DOHH2 (cell line): ENCODE results near the gene EIF3K.
"Not testable (repeated sequence)": the region's sequence is repeated elsewhere in the genome, so short reads cannot be mapped to it uniquely, and the experiment has no call there.

Experiments
- H3F3A ChIP-seq: fragments of 200-600 bp; sonication (generic), shearing (Covaris generic); 2 replicates; pipeline ENCODE4 v1.6.0; 2016; ENCODE audit warnings: antibody characterized with exemption, mild to moderate bottlenecking; ENCODE audit not compliant: control insufficient read depth, insufficient read depth
- H3K27ac ChIP-seq: fragments of 200-600 bp; sonication (generic); 2 replicates; pipeline ENCODE4 v1.5.1; 2014; ENCODE audit warnings: low read depth, mild to moderate bottlenecking, low read length, moderate library complexity
- H3K27me3 ChIP-seq: fragments of 200-600 bp; sonication (generic); 2 replicates; pipeline ENCODE4 v1.6.1; 2014; ENCODE audit warnings: mild to moderate bottlenecking, low read length, mixed read lengths; ENCODE audit not compliant: control insufficient read depth
- H3K36me3 ChIP-seq: fragments of 200-600 bp; sonication (generic); 2 replicates; pipeline ENCODE4 v1.6.1; 2014; ENCODE audit warnings: mild to moderate bottlenecking, low read length, moderate library complexity, mixed read lengths; ENCODE audit not compliant: control insufficient read depth
- H3K4me1 ChIP-seq: fragments of 200-600 bp; sonication (generic); 2 replicates; pipeline ENCODE4 v1.6.1; 2014; ENCODE audit warnings: mild to moderate bottlenecking, low read length, mixed read lengths; ENCODE audit not compliant: control insufficient read depth
- H3K4me2 ChIP-seq: fragments of 200-600 bp; sonication (generic); 2 replicates; pipeline ENCODE4 v1.6.0; 2014; ENCODE audit warnings: mild to moderate bottlenecking, low read length, moderate library complexity
- H3K4me3 ChIP-seq: fragments of 200-600 bp; sonication (generic); 2 replicates; pipeline ENCODE4 v1.5.1; 2014; ENCODE audit warnings: mild to moderate bottlenecking, low read length, mixed read lengths
- H3K79me2 ChIP-seq: fragments of 200-600 bp; sonication (generic); 2 replicates; pipeline ENCODE4 v1.6.1; 2014; ENCODE audit warnings: mild to moderate bottlenecking, low read length, mixed read lengths; ENCODE audit not compliant: control insufficient read depth
- H3K9me2 ChIP-seq: fragments of 200-600 bp; sonication (generic); replicated peaks from 2 replicates; pipeline ENCODE4 v1.6.1; 2014; ENCODE audit warnings: mild to moderate bottlenecking, low read length, mixed read lengths; ENCODE audit not compliant: control insufficient read depth
- H3K9me3 ChIP-seq: fragments of 200-600 bp; sonication (generic); 2 replicates; pipeline ENCODE4 v1.6.1; 2014; ENCODE audit warnings: antibody characterized with exemption, low read length, mixed read lengths; ENCODE audit not compliant: control insufficient read depth, insufficient read depth
- H4K20me1 ChIP-seq: fragments of 200-600 bp; sonication (generic); 2 replicates; pipeline ENCODE4 v1.6.0; 2014; ENCODE audit warnings: low read depth, mild to moderate bottlenecking, antibody characterized with exemption, low read length, moderate library complexity; ENCODE audit not compliant: control insufficient read depth, insufficient read depth
- EZH2phosphoT487 ChIP-seq: fragments of 200-600 bp; sonication (generic); IDR thresholded peaks from 2 replicates; pipeline ENCODE4 v1.6.1; 2017; ENCODE audit warnings: borderline replicate concordance, mild to moderate bottlenecking, antibody characterized with exemption, low read length, moderate library complexity, mixed read lengths
- TF ChIP-seq, protein P1 (sequence below): fragments of 200-600 bp; sonication (generic); IDR thresholded peaks from one replicate; pipeline ENCODE4 v1.5.1; 2014; ENCODE audit warnings: antibody characterized with exemption, mild to moderate bottlenecking, low read depth, low read length; ENCODE audit not compliant: poor library complexity, severe bottlenecking

The EIF3K gene

DNA sequence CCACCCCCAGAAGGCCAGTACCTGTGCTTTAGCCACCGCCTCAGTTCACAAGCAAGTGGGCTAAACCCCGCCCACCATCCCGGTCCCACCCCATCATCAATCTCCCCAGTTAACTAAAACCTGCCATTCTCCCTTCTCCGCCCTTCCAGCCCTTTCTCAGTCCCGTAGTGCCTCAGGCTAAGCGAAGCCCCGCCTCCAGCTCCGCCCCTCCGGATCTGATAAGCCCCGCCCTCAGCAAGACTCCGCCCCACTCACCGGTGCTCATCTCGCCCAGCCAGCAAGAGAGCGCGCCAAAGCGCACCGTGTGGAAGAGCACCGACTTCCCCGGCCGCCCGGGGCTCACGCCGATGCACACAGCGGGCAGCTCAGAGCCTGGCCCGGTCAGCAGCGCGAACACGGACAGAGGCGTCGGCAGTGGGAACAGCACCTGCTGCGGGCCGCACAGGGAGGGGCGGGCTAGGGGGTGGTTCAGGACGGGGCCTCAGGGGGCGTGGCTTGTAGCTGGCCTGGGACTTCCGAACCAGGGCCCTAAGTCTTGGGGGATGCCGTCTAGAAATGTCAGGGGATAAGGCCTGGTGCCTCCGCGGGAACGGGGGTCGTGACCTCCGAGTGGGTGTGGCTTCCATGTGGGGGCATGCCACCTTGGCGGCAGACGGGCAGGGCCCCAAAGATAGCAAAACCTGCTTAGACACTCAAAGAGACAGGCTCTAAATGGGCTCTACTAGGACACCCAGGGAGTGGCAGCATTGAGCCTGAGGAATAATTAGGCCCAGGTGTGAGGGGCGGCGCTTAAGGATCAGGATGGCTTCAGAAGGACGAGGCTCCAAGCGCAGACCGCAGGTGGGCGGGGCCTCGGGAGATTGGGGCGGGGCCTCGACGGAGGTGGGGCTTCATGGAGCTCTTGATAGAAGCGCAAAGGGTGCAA, 22.7 kb upstream of the EIF3K start:
- no peak overlapping the region for H3K4me2 ChIP-seq
- no peaks in the 10 kb centered on the region for H3K9me3 ChIP-seq
- no peaks in the 10 kb centered on the region for H3K4me1 ChIP-seq
- no peak overlapping the region for H3K27ac ChIP-seq
- no peak overlapping the region for H3K4me3 ChIP-seq
- TF ChIP-seq EZH2phosphoT487 = no peak
- TF ChIP-seq, protein P1, sequence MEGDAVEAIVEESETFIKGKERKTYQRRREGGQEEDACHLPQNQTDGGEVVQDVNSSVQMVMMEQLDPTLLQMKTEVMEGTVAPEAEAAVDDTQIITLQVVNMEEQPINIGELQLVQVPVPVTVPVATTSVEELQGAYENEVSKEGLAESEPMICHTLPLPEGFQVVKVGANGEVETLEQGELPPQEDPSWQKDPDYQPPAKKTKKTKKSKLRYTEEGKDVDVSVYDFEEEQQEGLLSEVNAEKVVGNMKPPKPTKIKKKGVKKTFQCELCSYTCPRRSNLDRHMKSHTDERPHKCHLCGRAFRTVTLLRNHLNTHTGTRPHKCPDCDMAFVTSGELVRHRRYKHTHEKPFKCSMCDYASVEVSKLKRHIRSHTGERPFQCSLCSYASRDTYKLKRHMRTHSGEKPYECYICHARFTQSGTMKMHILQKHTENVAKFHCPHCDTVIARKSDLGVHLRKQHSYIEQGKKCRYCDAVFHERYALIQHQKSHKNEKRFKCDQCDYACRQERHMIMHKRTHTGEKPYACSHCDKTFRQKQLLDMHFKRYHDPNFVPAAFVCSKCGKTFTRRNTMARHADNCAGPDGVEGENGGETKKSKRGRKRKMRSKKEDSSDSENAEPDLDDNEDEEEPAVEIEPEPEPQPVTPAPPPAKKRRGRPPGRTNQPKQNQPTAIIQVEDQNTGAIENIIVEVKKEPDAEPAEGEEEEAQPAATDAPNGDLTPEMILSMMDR = no peak
- peaks cover 44% of the 10 kb centered on the region for H3K36me3 ChIP-seq
- H3F3A ChIP-seq = no peaks in the 10 kb centered on the region
- H3K27me3 ChIP-seq = no peaks in the 10 kb centered on the region
- H4K20me1 ChIP-seq = no peaks in the 10 kb centered on the region
- no peaks in the 10 kb centered on the region for H3K9me2 ChIP-seq
- no peaks in the 10 kb centered on the region for H3K79me2 ChIP-seq

DNA sequence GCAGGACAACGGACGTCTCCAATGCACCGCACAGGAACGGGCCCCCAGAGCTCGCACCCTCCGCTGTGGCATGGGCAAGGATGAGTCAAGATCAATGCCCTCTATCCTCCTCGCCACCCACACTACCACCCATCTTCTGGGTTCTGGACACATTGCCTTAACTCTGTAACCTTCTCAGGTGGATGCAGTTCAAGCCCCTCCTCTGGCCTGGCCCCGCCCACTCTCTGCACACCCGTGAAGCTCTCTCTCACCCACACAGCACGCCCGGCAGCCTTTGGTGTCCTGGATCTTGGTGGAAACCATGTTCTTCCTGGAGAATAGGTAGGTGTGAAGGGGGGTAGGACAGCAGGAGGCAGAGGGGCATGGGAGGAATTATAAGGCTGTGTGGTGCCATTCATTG, 21.9 kb upstream of the EIF3K start:
- Histone ChIP-seq H3K4me3 (no peak overlapping the region), H4K20me1 (no peaks in the 10 kb centered on the region), H3F3A (no peaks in the 10 kb centered on the region), H3K27me3 (no peaks in the 10 kb centered on the region), H3K4me2 (no peak overlapping the region), H3K9me3 (no peaks in the 10 kb centered on the region), H3K4me1 (no peaks in the 10 kb centered on the region), H3K27ac (no peak overlapping the region), H3K9me2 (no peaks in the 10 kb centered on the region), H3K79me2 (no peaks in the 10 kb centered on the region), H3K36me3 (peaks cover 46% of the 10 kb centered on the region)
- TF ChIP-seq, protein P1 = no peak
- no peak for TF ChIP-seq EZH2phosphoT487

DNA sequence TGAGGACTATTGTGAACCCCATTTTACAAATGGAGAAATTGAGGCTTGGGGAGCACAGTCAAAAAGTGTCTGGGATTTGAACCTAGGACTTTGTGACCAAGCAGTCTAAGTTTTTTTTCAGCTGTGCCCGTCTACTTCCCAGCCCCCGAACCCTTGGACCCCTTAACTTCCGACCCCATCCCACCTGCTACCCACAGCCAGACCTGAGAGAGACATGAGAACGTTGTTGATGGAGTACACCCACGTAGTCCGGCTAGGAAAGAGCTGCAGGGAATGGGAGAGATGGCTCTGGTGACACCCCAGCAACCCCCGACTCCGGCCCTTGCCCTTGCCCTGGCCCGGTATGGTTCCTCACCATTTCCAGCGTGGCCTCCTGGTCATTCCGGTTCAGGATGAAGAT, 19.3 kb upstream of the EIF3K start:
- H3K36me3 ChIP-seq = peaks cover 34% of the 10 kb centered on the region
- no peak overlapping the region for H3K4me2 ChIP-seq
- no peaks in the 10 kb centered on the region for H3K27me3 ChIP-seq
- H4K20me1 ChIP-seq = no peaks in the 10 kb centered on the region
- TF ChIP-seq EZH2phosphoT487 = no peak
- TF ChIP-seq, protein P1 = no peak
- no peaks in the 10 kb centered on the region for H3K9me2 ChIP-seq
- no peaks in the 10 kb centered on the region for H3K79me2 ChIP-seq
- no peak overlapping the region for H3K4me3 ChIP-seq
- H3K27ac ChIP-seq = no peak overlapping the region
- H3K4me1 ChIP-seq = no peaks in the 10 kb centered on the region
- no peaks in the 10 kb centered on the region for H3K9me3 ChIP-seq
- H3F3A ChIP-seq = peaks cover 3% of the 10 kb centered on the region; the same call in 1 of the 2 replicates

DNA sequence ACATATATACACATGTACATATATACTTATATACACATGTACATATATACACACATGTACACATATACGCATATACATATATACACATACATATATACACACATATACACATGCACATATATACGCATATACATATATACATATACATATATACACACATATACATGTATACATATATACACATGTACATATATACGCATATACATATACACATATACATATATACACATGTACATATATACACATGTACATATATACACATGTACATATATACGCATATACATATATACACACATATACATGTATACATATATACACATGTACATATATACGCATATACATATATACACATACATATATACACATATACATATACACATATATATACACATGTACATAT, 16.1 kb upstream of the EIF3K start:
- not testable (repeated sequence) for H4K20me1 ChIP-seq, H3K9me2 ChIP-seq, H3K27me3 ChIP-seq, H3K27ac ChIP-seq, H3F3A ChIP-seq, H3K4me1 ChIP-seq, H3K4me2 ChIP-seq, H3K79me2 ChIP-seq, H3K9me3 ChIP-seq, H3K4me3 ChIP-seq
- peaks cover 32% of the 10 kb centered on the region for H3K36me3 ChIP-seq
